Keratinocyte (primary cell): ENCODE data around the gene IFNA21. TPM values are rescaled to one million over a fixed set of nuclear protein-coding genes. Genes with fewer than 3 reads are reported as not detected.
A peak's percentile ranks its signal among the peaks of the same experiment; 100 is the strongest.

Experiments used
- DNase-seq: peaks from one replicate; pipeline ENCODE4 v3.0.0-alpha.2; 2011; ENCODE audit warnings: low read depth, missing footprints, low spot score
- FAIRE-seq: peaks from 2 replicates; lab custom pipeline; 2011; peaks lifted over from hg19 to GRCh38; lab: Jason Lieb, UNC
- H2AFZ ChIP-seq: 2 replicates; pipeline ENCODE4 v1.6.0; 2012; ENCODE audit warnings: low read length, control low read depth, inconsistent platforms; ENCODE audit not compliant: control insufficient read depth
- H3K27ac ChIP-seq: 2 replicates; pipeline ENCODE4 v1.5.1; 2011; ENCODE audit warnings: low read length; ENCODE audit not compliant: control insufficient read depth, insufficient read depth
- H3K27me3 ChIP-seq: 3 replicates; pipeline ENCODE4 v1.6.0; 2011; ENCODE audit warnings: low read length; ENCODE audit not compliant: control insufficient read depth, insufficient read depth; ENCODE audit errors: extremely low read depth
- H3K36me3 ChIP-seq, 2 experiments: 2 replicates in 1 of 2; 3 replicates in 1 of 2; pipeline ENCODE4 v1.5.1; 2011; ENCODE audit warnings: low read length in 2 of 2, mild to moderate bottlenecking in 1 of 2; ENCODE audit not compliant: control insufficient read depth in 2 of 2, insufficient read depth in 2 of 2; ENCODE audit errors: extremely low read depth in 1 of 2
- H3K4me1 ChIP-seq: 3 replicates; pipeline ENCODE4 v1.5.1; 2011; ENCODE audit warnings: low read length; ENCODE audit not compliant: control insufficient read depth, insufficient read depth; ENCODE audit errors: extremely low read depth
- H3K4me2 ChIP-seq: 3 replicates; pipeline ENCODE4 v1.6.0; 2011; ENCODE audit warnings: low read depth, low read length; ENCODE audit not compliant: control insufficient read depth, insufficient read depth; ENCODE audit errors: extremely low read depth
- H3K4me3 ChIP-seq, 3 experiments: fragments of 200-600 bp in 1 of 3; sonication (generic) in 1 of 3; 2 replicates in 2 of 3; 3 replicates in 1 of 3; pipeline ENCODE4 v1.5.1; 2011 to 2016; ENCODE audit warnings: low read length in 3 of 3, mild to moderate bottlenecking in 3 of 3, control low read depth in 2 of 3, inconsistent platforms in 1 of 3, low read depth in 1 of 3, mixed read lengths in 1 of 3, mixed run types in 1 of 3, moderate library complexity in 1 of 3; ENCODE audit not compliant: control insufficient read depth in 2 of 3, insufficient read depth in 2 of 3; ENCODE audit errors: extremely low read depth in 1 of 3
- H3K79me2 ChIP-seq: 2 replicates; pipeline ENCODE4 v1.6.0; 2012; ENCODE audit warnings: low read length; ENCODE audit not compliant: control insufficient read depth, insufficient read depth
- H3K9ac ChIP-seq: 3 replicates; pipeline ENCODE4 v1.6.0; 2011; ENCODE audit warnings: low read length; ENCODE audit not compliant: control insufficient read depth, insufficient read depth; ENCODE audit errors: extremely low read depth
- H3K9me1 ChIP-seq: 3 replicates; pipeline ENCODE4 v1.6.0; 2011; ENCODE audit warnings: low read length; ENCODE audit not compliant: control insufficient read depth, insufficient read depth; ENCODE audit errors: extremely low read depth
- H3K9me3 ChIP-seq: 2 replicates; pipeline ENCODE4 v1.5.1; 2012; ENCODE audit warnings: low read depth, low read length; ENCODE audit not compliant: control insufficient read depth
- H4K20me1 ChIP-seq: 3 replicates; pipeline ENCODE4 v1.6.0; 2011; ENCODE audit warnings: low read length; ENCODE audit not compliant: control insufficient read depth, insufficient read depth; ENCODE audit errors: extremely low read depth
- CTCF ChIP-seq, 3 experiments: IDR thresholded peaks in 1 of 3; conservative IDR thresholded peaks in 1 of 3; optimal IDR thresholded peaks in 1 of 3; 2 replicates in 2 of 3; 3 replicates in 1 of 3; pipeline versions ENCODE3 to v1.5.1; 2011; ENCODE audit warnings: low read length in 3 of 3, mild to moderate bottlenecking in 3 of 3, moderate library complexity in 2 of 3, control low read depth in 1 of 3, inconsistent platforms in 1 of 3; ENCODE audit not compliant: insufficient read depth in 2 of 3; ENCODE audit errors: extremely low read depth in 1 of 3
- EZH2 ChIP-seq: IDR thresholded peaks from one replicate; pipeline ENCODE4 v1.6.1; 2012; ENCODE audit warnings: inconsistent platforms, mild to moderate bottlenecking, low read length, moderate library complexity
- dilution Hi-C: fragments of 300-500 bp; cut with MboI; formaldehyde crosslinking; loops from one replicate; pipeline ENCODE4 v1.7.0; 2020; ENCODE audit warnings: low sequenced_read_pairs; ENCODE audit not compliant: extremely low pct_ligation_motif_present
- polyA plus RNA-seq, 5 experiments: library from polyadenylated mRNA; depleted of rRNA in 3 of 5; stranded (reverse) in 3 of 5; stranded (forward) in 1 of 5; unstranded in 1 of 5; fragments of >200 nt; gene quantifications; 1 replicate in 1 of 5; 2 replicates in 3 of 5; 3 replicates in 1 of 5; pipeline versions ENCODE4 v1.2.1 to v1.2.3, GENCODE V29; 2011 to 2012; ENCODE audit warnings: missing spikeins in 2 of 5, low read depth in 1 of 5, low replicate concordance in 1 of 5

IFNA21 gene
- polyA plus RNA-seq, 1 donor (not counting 4 experiments of a cell fraction or from before 2014, with no cell fraction given), result not detected

GRCh38 chr9:21141427-21141882 lies 25.0 kb downstream of the IFNA21 start, which contains the start of gene IFNW1:
Gene IFNW1, minus strand, starts transcription at chr9:21141832. Its CDS starts 262 bp downstream, at chr9:21141570.
- no peaks in the 10 kb centered on the region for H3K4me1 ChIP-seq
- FAIRE-seq, result no peak

GRCh38 chr9:21137020-21137419 lies 29.4 kb downstream of the IFNA21 start:
- Histone ChIP-seq H3K9ac (no peak overlapping the region), H3K4me2 (no peak overlapping the region), H3K4me1 (no peaks in the 10 kb centered on the region), H3K4me3 (no peak overlapping the region), H3K9me1 (no peaks in the 10 kb centered on the region), H2AFZ (no peak overlapping the region), H3K36me3 (no peaks in the 10 kb centered on the region), H3K79me2 (no peaks in the 10 kb centered on the region), H3K27ac (no peak overlapping the region), H3K9me3 (no peaks in the 10 kb centered on the region), H3K27me3 (peaks cover 6% of the 10 kb centered on the region), H4K20me1 (no peaks in the 10 kb centered on the region)
- no peak for DNase-seq
- no peak for FAIRE-seq
- dilution Hi-C loops, result no loop called here
- TF ChIP-seq EZH2 (no peak), CTCF (optimal IDR thresholded peaks at IDR 0.05 in 1 of 3, IDR thresholded peaks at IDR 0.05 in 1 of 3, conservative IDR thresholded peaks at IDR 0.05 in 1 of 3; ENCODE audit: extremely low read depth in 1 of 3, insufficient read depth in 2 of 3, low read length in 3 of 3) (no peak)

More at GRCh38 chr9:21141427-21141882, 25.0 kb downstream of the IFNA21 start, which contains the start of gene IFNW1:
- TF ChIP-seq EZH2, result no peak
- TF ChIP-seq CTCF (optimal IDR thresholded peaks at IDR 0.05 in 1 of 3, IDR thresholded peaks at IDR 0.05 in 1 of 3, conservative IDR thresholded peaks at IDR 0.05 in 1 of 3; ENCODE audit: extremely low read depth in 1 of 3, insufficient read depth in 2 of 3, low read length in 3 of 3), result peak in 2 of 3 experiments; percentile 42 to 46
- Histone ChIP-seq H3K9me1 (no peaks in the 10 kb centered on the region), H2AFZ (no peak within 1 kb of the TSS), H3K36me3 (no peaks in the 10 kb centered on the region), H3K27ac (no peak within 1 kb of the TSS), H3K9me3 (no peaks in the 10 kb centered on the region), H3K27me3 (peaks cover 4% of the 10 kb centered on the region), H3K4me2 (no peak within 1 kb of the TSS), H4K20me1 (no peaks in the 10 kb centered on the region), H3K79me2 (no peaks in the 10 kb centered on the region), H3K9ac (no peak within 1 kb of the TSS), H3K4me3 (no peak within 1 kb of the TSS)
- dilution Hi-C loops, result no loop called here
- DNase-seq, result no peak
